Measurements from ENCODE around the gene MPG.

MPG gene

GRCh38 chr16:66309-67182, 11.5 kb upstream of the MPG start:
- DNase-seq (ENCODE audit: low read depth), result no peak

DNA sequence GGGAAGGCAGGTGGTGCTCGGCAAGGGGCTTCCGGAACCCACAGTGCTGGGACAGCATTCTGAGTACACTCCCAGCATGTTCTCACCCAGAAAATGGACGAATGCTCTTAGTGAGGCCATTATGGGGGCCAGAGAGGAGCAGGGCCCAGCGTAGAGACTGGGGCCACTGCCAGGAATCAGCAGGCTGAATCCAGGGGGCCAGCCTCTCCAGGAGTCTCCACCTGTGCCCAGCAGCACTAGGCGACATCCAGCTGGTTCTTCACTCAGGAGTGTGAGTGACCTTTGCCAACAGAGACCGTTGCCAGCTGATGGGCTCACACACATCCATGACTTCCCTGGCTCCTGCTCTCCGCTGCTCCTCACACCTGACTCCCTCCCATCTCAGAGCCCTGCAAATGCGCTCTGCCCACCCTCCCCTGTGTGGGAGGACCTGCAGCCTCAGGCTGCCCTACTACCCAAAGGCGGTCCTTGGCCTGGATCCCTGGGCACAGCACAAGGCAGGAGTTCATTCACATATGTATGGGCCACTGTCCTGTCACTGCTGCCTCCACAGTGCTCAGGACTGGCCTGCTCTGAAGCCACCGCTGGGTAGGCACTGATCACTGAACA, 10.7 kb upstream of the MPG start:
- DNase-seq (ENCODE audit: low read depth), result no peak

- no peak for DNase-seq (ENCODE audit: low read depth)
Measured at GRCh38 chr16:67884-68789, 9.9 kb upstream of the MPG start.

- DNase-seq (ENCODE audit: low read depth), result no peak
Measured at GRCh38 chr16:69181-69580, 8.8 kb upstream of the MPG start.

- DNase-seq (ENCODE audit: low read depth), result no peak
Measured at GRCh38 chr16:71210-71539, 6.8 kb upstream of the MPG start.

DNA sequence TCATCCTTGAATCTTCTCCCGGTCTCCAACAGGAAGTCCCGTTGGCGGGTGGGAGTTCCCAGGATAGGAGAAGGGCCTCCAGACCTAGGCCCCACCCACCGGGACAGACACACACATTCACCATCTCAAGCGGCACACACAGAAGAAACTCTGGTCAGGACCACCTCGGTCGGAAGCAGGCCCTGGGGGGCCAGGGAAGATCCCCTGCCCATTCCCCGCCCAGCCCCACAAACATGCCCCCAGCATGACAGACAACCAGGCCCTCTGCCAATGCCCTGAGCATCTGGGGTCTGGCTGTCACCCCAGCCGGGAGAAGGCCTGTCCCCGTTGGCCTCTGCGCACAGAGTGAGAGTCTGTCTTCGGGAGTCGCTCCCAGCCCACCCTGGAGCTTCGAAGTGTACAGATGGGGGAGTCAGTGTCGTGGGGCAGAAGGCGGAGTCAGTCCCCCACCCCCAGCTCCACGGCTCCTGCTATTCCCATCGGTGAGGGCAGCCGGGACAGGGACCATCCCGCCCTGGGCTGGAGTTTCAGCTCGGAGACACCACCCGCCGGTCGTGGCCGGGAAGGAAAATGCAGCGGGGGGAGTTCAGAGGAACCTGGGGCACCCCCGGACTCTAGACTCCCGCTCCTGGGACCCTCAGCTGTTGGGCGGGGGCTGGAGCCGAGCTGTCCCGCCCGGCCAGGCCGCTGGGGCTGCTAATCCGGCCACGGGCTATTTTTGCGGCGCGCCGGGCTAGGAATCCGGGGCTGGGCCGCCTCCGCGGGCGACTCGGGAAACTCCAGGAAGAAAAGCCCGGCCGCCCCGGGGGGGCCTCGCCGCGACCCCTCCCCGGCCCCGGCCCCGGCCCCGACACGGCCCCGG, 6.3 kb upstream of the MPG start:
- no peak for DNase-seq (ENCODE audit: low read depth)

- DNase-seq (ENCODE audit: low read depth), result no peak
Measured at GRCh38 chr16:72561-73548, 5.2 kb upstream of the MPG start, which contains the start of gene RHBDF1. RHBDF1 (minus strand) TSS chr16:72631; CDS start chr16:65015, 7,616 bp downstream.

- no peak for DNase-seq (ENCODE audit: low read depth)
Measured at GRCh38 chr16:74051-74746, 3.8 kb upstream of the MPG start.

DNA sequence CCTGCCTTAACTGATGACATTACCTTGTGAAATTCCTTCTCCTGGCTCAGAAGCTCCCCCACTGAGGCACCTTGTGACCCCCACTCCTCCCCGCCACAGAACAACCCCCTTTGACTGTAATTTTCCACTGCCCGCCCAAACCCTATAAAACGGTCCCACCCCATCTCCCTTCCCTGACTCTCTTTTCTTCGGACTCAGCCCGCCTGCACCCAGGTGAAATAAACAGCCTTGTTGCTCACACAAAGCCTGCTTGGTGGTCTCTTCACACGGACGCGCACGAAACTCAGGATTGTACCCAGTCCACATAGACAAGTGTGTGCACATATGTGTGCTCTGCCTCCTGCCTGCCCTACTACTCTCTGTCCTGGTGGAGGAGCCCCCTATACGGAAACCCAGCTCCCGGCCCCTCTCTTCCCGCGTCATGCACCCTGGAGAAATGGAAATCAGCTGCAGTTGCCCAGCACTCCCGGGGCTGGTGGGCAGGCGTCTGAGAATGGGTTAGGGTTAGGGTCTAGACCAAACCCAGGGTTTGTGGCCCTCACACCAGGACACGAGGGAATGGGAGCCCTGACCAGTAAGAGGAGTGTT, 3.2 kb upstream of the MPG start:
- DNase-seq (ENCODE audit: low read depth), result no peak

GRCh38 chr16:75580-76501, 2.2 kb upstream of the MPG start:
- DNase-seq (ENCODE audit: low read depth), result no peak

GRCh38 chr16:76535-77272, 1.3 kb upstream of the MPG start:
- DNase-seq (ENCODE audit: low read depth), result no peak

GRCh38 chr16:77273-77806, 685 bp upstream of the MPG start:
- DNase-seq (ENCODE audit: low read depth), result no peak

- DNase-seq (ENCODE audit: low read depth), result no peak
Measured at GRCh38 chr16:78444-79150, 572 bp downstream of the MPG start.

DNA sequence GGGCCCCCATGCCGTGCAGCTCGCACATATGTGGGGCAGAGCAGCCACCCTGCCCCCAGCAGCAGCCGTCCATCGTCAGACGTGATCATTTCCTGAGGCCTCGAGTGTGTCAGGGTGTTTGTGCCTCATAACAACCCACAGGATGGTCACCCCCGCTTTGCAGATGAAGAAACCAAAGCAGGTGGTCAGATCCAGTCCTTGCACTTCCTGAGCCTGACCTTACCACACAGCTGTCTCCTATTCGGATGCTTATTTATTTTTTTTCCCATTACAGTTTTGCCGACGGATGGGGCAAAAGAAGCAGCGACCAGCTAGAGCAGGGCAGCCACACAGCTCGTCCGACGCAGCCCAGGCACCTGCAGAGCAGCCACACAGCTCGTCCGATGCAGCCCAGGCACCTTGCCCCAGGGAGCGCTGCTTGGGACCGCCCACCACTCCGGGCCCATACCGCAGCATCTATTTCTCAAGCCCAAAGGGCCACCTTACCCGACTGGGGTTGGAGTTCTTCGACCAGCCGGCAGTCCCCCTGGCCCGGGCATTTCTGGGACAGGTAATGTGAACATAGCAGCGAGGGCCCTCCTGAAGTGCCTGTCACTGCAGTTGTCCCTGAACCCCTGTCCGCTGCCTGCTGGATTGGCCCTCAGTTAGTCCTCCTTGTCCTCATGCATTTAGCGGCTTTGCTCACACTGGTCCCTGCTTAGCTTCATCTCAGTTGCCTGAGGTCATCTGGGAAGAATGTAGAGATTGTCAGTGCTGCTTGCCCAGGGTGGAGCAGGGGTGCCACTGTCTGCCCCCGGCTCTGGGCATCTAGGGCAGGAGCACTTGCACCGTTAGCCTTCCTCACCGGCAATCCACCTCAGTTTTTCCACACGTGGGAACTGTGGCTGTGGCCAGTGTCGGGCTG, 1.4 kb downstream of the MPG start:
- no peak for DNase-seq (ENCODE audit: low read depth)

GRCh38 chr16:83060-83603, 5.1 kb downstream of the MPG start:
- no peak for DNase-seq (ENCODE audit: low read depth)

Data from stimulated activated CD8-positive, alpha-beta memory T cell treated with anti-CD3 and anti-CD28 coated beads, Interleukin-15, amount 100 ng/mL, for 1 hour (primary cell).